GM12891 (cell line): ENCODE measurements around the gene OTUD6A.

Source experiments
- PAX5 ChIP-seq: IDR thresholded peaks from 2 replicates; pipeline ENCODE4 v1.6.1; 2011; ENCODE audit warnings: low read length, moderate library complexity, mild to moderate bottlenecking; ENCODE audit not compliant: insufficient read depth, severe bottlenecking
- POLR2A ChIP-seq: IDR thresholded peaks from 2 replicates; pipeline ENCODE4 v1.6.1; 2011; ENCODE audit warnings: low read depth, low read length, control low read depth
- POLR2AphosphoS5 ChIP-seq: IDR thresholded peaks from 2 replicates; pipeline ENCODE4 v1.6.1; 2011; ENCODE audit warnings: low read depth, low read length, control low read depth
- POU2F2 ChIP-seq: IDR thresholded peaks from 2 replicates; pipeline ENCODE4 v1.6.1; 2011; ENCODE audit warnings: low read depth, mild to moderate bottlenecking, control low read depth, low read length, moderate library complexity
- SPI1 ChIP-seq: IDR thresholded peaks from 2 replicates; pipeline ENCODE4 v1.6.1; 2011; ENCODE audit warnings: low read depth, low read length, control low read depth
- TAF1 ChIP-seq: IDR thresholded peaks from 2 replicates; pipeline ENCODE4 v1.6.1; 2011; ENCODE audit warnings: low read depth, low read length, control low read depth

DNA sequence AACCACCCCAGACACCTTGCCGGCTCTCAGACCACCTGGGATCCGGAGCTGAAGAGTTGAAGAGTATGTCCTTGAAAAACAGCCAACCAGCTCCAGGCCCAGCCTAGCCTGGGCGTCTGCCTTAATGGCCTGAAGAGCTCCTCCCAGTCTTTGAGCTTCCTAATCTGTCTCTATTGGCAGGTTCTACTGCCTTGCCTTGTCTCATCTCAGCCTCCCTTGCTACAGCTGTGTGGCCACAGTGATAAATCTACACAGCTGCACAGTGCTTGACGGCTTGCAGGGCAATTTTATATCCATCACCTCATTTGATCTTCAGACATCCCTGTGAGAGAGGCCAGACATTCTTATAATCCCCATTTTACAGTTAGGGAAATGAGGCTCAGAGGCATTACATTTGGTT lies 32.4 kb upstream of the OTUD6A start:
- TF ChIP-seq POLR2A, result no peak
- no peak for TF ChIP-seq SPI1
- TF ChIP-seq POLR2AphosphoS5, result no peak
- TF ChIP-seq TAF1, result no peak
- no peak for TF ChIP-seq POU2F2
- TF ChIP-seq PAX5, result no peak
